Upper lobe of right lung (tissue), 1 donor: ENCODE measurements around the gene ZCCHC8. TPM values are rescaled to one million over a fixed set of nuclear protein-coding genes. Genes with fewer than 3 reads are reported as not detected.
"Not testable (repeated sequence)": the region's sequence is repeated elsewhere in the genome, so short reads cannot be mapped to it uniquely, and the experiment has no call there.

Experiments used
- ATAC-seq: fragments of 200-7000 bp; cut with Tn5 transposase; one replicate; pipeline ENCODE4 v1.9.1; 2020; ENCODE audit warnings: mild to moderate bottlenecking, moderate library complexity
- DNase-seq: peaks from one replicate; pipeline ENCODE4 v3.0.0-alpha.2; 2020
- H3K27ac ChIP-seq: fragments of 200-600 bp; one replicate; pipeline ENCODE4 v1.8.0; 2022
- H3K27me3 ChIP-seq: fragments of 200-600 bp; one replicate; pipeline ENCODE4 v1.8.0; 2022; ENCODE audit warnings: mild to moderate bottlenecking
- H3K36me3 ChIP-seq: fragments of 200-600 bp; one replicate; pipeline ENCODE4 v1.8.0; 2022
- H3K4me1 ChIP-seq: fragments of 200-600 bp; one replicate; pipeline ENCODE4 v1.8.0; 2022
- H3K4me3 ChIP-seq: fragments of 200-600 bp; one replicate; pipeline ENCODE4 v1.8.0; 2022; ENCODE audit warnings: mild to moderate bottlenecking
- H3K9me3 ChIP-seq: fragments of 200-600 bp; one replicate; pipeline ENCODE4 v1.8.0; 2022
- CTCF ChIP-seq: fragments of 200-600 bp; IDR thresholded peaks from one replicate; pipeline ENCODE4 v1.8.0; 2022; ENCODE audit warnings: antibody characterized with exemption
- intact Hi-C: fragments of 100-400 bp; cut with DNase I; formaldehyde crosslinking; loops from one replicate; pipeline ENCODE4 v1.11.0; 2022
- total RNA-seq: library from RNA; stranded (reverse); fragmentation: NEBNext Ultra II Directional; extraction: Animal tissue kit (Norgen Biotek cat#: 25700); gene quantifications from one replicate; pipeline ENCODE4 v1.2.1, GENCODE V29; 2021
- donor health status: DM: no; HTN: yes; CAD: no; lungs with severe emphysema.

Gene ZCCHC8
- total RNA-seq, 1 donor from 2014 or later = 21.2 TPM

- intact Hi-C loops, H3K36me3 ChIP-seq, H3K9me3 ChIP-seq, H3K27me3 ChIP-seq, H3K4me1 ChIP-seq, H3K4me3 ChIP-seq, H3K27ac ChIP-seq, ATAC-seq: not testable (repeated sequence)
- peak; percentile 65 for DNase-seq
- peak; percentile 7 for TF ChIP-seq CTCF
Observed at GRCh38 chr12:122438822-122439221, 61.9 kb downstream of the ZCCHC8 start.

- H3K36me3 ChIP-seq = no peaks in the 10 kb centered on the region
- intact Hi-C loops = no loop called here
- no peak overlapping the region for H3K4me3 ChIP-seq
- peaks cover 4% of the 10 kb centered on the region for H3K4me1 ChIP-seq
- H3K27ac ChIP-seq = no peak overlapping the region
- no peaks in the 10 kb centered on the region for H3K27me3 ChIP-seq
- no peak for TF ChIP-seq CTCF
- ATAC-seq = peak; percentile 69
- no peaks in the 10 kb centered on the region for H3K9me3 ChIP-seq
- peak; percentile 65 for DNase-seq
Observed at GRCh38 chr12:122437656-122438121, 63.0 kb downstream of the ZCCHC8 start.

GRCh38 chr12:122435186-122435585, 65.5 kb downstream of the ZCCHC8 start:
- Histone ChIP-seq H3K9me3 (no peaks in the 10 kb centered on the region), H3K4me1 (peaks cover 4% of the 10 kb centered on the region), H3K27ac (no peak overlapping the region), H3K27me3 (no peaks in the 10 kb centered on the region), H3K36me3 (no peaks in the 10 kb centered on the region), H3K4me3 (no peak overlapping the region)
- DNase-seq (no peak), ATAC-seq (no peak)
- intact Hi-C loops = no loop called here
- TF ChIP-seq CTCF = no peak

- H3K4me3 ChIP-seq, ATAC-seq, H3K4me1 ChIP-seq, H3K27ac ChIP-seq, intact Hi-C loops, DNase-seq, H3K36me3 ChIP-seq, H3K27me3 ChIP-seq, H3K9me3 ChIP-seq: not testable (repeated sequence)
Observed at GRCh38 chr12:122429043-122429442, 71.7 kb downstream of the ZCCHC8 start.

- no peak for TF ChIP-seq CTCF
- intact Hi-C loops = no loop called here
- ATAC-seq (no peak), DNase-seq (no peak)
- Histone ChIP-seq H3K4me3 (no peak overlapping the region), H3K36me3 (no peaks in the 10 kb centered on the region), H3K9me3 (no peaks in the 10 kb centered on the region), H3K4me1 (peaks cover 6% of the 10 kb centered on the region), H3K27me3 (no peaks in the 10 kb centered on the region), H3K27ac (no peak overlapping the region)
Observed at GRCh38 chr12:122427403-122427802, 73.3 kb downstream of the ZCCHC8 start.

- TF ChIP-seq CTCF = no peak
- no peaks in the 10 kb centered on the region for H3K36me3 ChIP-seq
- peak; percentile 22 for ATAC-seq
- peak overlapping the region; percentile 84 for H3K27ac ChIP-seq
- H3K27me3 ChIP-seq = no peaks in the 10 kb centered on the region
- H3K4me1 ChIP-seq = peaks cover 23% of the 10 kb centered on the region
- intact Hi-C loops = no loop called here
- DNase-seq = no peak
- no peaks in the 10 kb centered on the region for H3K9me3 ChIP-seq
- peak overlapping the region; percentile 55 for H3K4me3 ChIP-seq
Observed at GRCh38 chr12:122423258-122424165, 77.2 kb downstream of the ZCCHC8 start.
